GM23338 (cell line): ENCODE data around the gene ZBTB44. TPM values are rescaled to one million over a fixed set of nuclear protein-coding genes. Genes with fewer than 3 reads are reported as not detected.

ENCODE experiments used
- ATAC-seq: fragments of 200-7000 bp; cut with Tn5 transposase; 3 replicates; pipeline ENCODE4 v1.9.1; 2020
- DNase-seq: peaks from one replicate; pipeline ENCODE4 v3.0.0-alpha.2; 2015; ENCODE audit warnings: low spot score
- H2AFZ ChIP-seq: fragments of 200-600 bp; sonication (generic); 2 replicates; pipeline ENCODE4 v1.8.0; 2016; ENCODE audit warnings: antibody characterized with exemption, mild to moderate bottlenecking, moderate library complexity
- H3F3A ChIP-seq: fragments of 200-600 bp; sonication (generic); replicated peaks from 2 replicates; pipeline ENCODE4 v1.8.0; 2017; ENCODE audit warnings: antibody characterized with exemption, mixed run types, low read depth
- H3K27ac ChIP-seq: fragments of 200-600 bp; sonication (generic); 2 replicates; pipeline ENCODE4 v1.6.1; 2016; ENCODE audit warnings: low read depth
- H3K27me3 ChIP-seq: fragments of 200-600 bp; sonication (generic); 2 replicates; pipeline ENCODE4 v1.8.0; 2016; ENCODE audit warnings: mild to moderate bottlenecking, mixed run types, moderate library complexity; ENCODE audit not compliant: insufficient read depth
- H3K36me3 ChIP-seq: fragments of 200-600 bp; sonication (generic); 2 replicates; pipeline ENCODE4 v1.8.0; 2016; ENCODE audit warnings: mild to moderate bottlenecking; ENCODE audit not compliant: insufficient read depth
- H3K4me1 ChIP-seq: fragments of 200-600 bp; sonication (generic); 2 replicates; pipeline ENCODE4 v1.8.0; 2016; ENCODE audit warnings: mild to moderate bottlenecking, moderate library complexity; ENCODE audit not compliant: insufficient read depth
- H3K4me2 ChIP-seq: fragments of 200-600 bp; sonication (generic); 2 replicates; pipeline ENCODE4 v1.7.1; 2017; ENCODE audit warnings: mixed run types
- H3K4me3 ChIP-seq: fragments of 200-600 bp; sonication (generic); 2 replicates; pipeline ENCODE4 v1.6.1; 2016; ENCODE audit warnings: mixed run types
- H3K79me2 ChIP-seq: fragments of 200-600 bp; sonication (generic); replicated peaks from 2 replicates; pipeline ENCODE4 v1.8.0; 2017; ENCODE audit warnings: mild to moderate bottlenecking; ENCODE audit not compliant: insufficient read depth
- H3K9me2 ChIP-seq: fragments of 200-600 bp; sonication (generic); 2 replicates; pipeline ENCODE4 v1.8.0; 2017; ENCODE audit not compliant: insufficient read depth
- H4K20me1 ChIP-seq: fragments of 200-600 bp; sonication (generic); replicated peaks from 2 replicates; pipeline ENCODE4 v1.8.0; 2017; ENCODE audit warnings: mild to moderate bottlenecking; ENCODE audit not compliant: insufficient read depth
- H3K27ac Mint-ChIP-seq: 2 replicates; pipeline ENCODE4 v1.8.0; 2020; ENCODE audit warnings: inconsistent platforms, mild to moderate bottlenecking, moderate library complexity, mixed read lengths
- H3K27me3 Mint-ChIP-seq: 3 replicates; pipeline ENCODE4 v1.8.0; 2022; ENCODE audit warnings: low read depth, mild to moderate bottlenecking, moderate library complexity, mixed read lengths, inconsistent platforms; ENCODE audit not compliant: insufficient read depth, poor library complexity
- H3K36me3 Mint-ChIP-seq: 3 replicates; pipeline ENCODE4 v1.8.0; 2021; ENCODE audit warnings: low read depth, mild to moderate bottlenecking, inconsistent platforms, moderate library complexity, mixed read lengths
- H3K4me1 Mint-ChIP-seq: 3 replicates; pipeline ENCODE4 v1.8.0; 2020; ENCODE audit warnings: mild to moderate bottlenecking, inconsistent platforms, mixed read lengths
- H3K4me3 Mint-ChIP-seq: 3 replicates; pipeline ENCODE4 v1.8.0; 2021; ENCODE audit warnings: moderate library complexity, mild to moderate bottlenecking, inconsistent platforms, mixed read lengths
- H3K9me3 Mint-ChIP-seq: 3 replicates; pipeline ENCODE4 v1.8.0; 2020; ENCODE audit warnings: moderate library complexity, mild to moderate bottlenecking, inconsistent platforms, mixed read lengths
- CREB1 ChIP-seq: fragments of 250-450 bp; sonication (Bioruptor Pico); IDR thresholded peaks from 2 replicates; pipeline ENCODE4 v1.5.0; 2020; ENCODE audit warnings: low read depth, mild to moderate bottlenecking, moderate library complexity
- EZH2 ChIP-seq: fragments of 200-600 bp; sonication (generic); IDR thresholded peaks from one replicate; pipeline ENCODE4 v1.8.0; 2017; ENCODE audit warnings: antibody characterized with exemption, mild to moderate bottlenecking, low read depth; ENCODE audit not compliant: unreplicated experiment
- EZH2phosphoT487 ChIP-seq: fragments of 200-600 bp; sonication (generic); IDR thresholded peaks from one replicate; pipeline ENCODE4 v1.8.1; 2018; ENCODE audit warnings: antibody characterized with exemption; ENCODE audit not compliant: unreplicated experiment
- JUNB ChIP-seq: IDR thresholded peaks from one replicate; pipeline ENCODE4 v1.6.1; 2016; ENCODE audit warnings: antibody characterized with exemption; ENCODE audit not compliant: unreplicated experiment
- REST ChIP-seq: IDR thresholded peaks from one replicate; pipeline ENCODE4 v1.6.1; 2018; ENCODE audit warnings: antibody characterized with exemption; ENCODE audit not compliant: unreplicated experiment
- STAT1 ChIP-seq: IDR thresholded peaks from one replicate; pipeline ENCODE4 v1.6.1; 2016; ENCODE audit warnings: antibody characterized with exemption; ENCODE audit not compliant: unreplicated experiment
- ZNF114 ChIP-seq: fragments of 250-450 bp; sonication (Bioruptor Pico); IDR thresholded peaks from 2 replicates; pipeline ENCODE4 v1.5.0; 2020; ENCODE audit warnings: mild to moderate bottlenecking, moderate library complexity
- ZNF462 ChIP-seq: fragments of 250-450 bp; sonication (Bioruptor Pico); IDR thresholded peaks from 2 replicates; pipeline ENCODE4 v1.5.0; 2020; ENCODE audit warnings: mild to moderate bottlenecking, moderate library complexity
- polyA plus RNA-seq: library from polyadenylated mRNA; unstranded; fragments of >200 nt; fragmentation: Nextera tagmentation; extraction: Ambion mirVana; gene quantifications from 2 replicates; pipeline ENCODE4 v1.2.1, GENCODE V29; 2016
- total RNA-seq: library from RNA; depleted of rRNA; stranded (reverse); fragments of >200 nt; shearing (Covaris generic); gene quantifications from 2 replicates; pipeline ENCODE4 v1.2.3, GENCODE V29; 2014
- TF ChIP-seq, protein P1 (sequence below), 2 experiments: fragments of 200-600 bp in 1 of 2; sonication (generic) in 1 of 2; conservative IDR thresholded peaks; 2 replicates each; pipeline versions ENCODE4 v1.5.1 to v1.6.1; 2016 to 2017; ENCODE audit warnings: antibody characterized with exemption in 2 of 2, low read depth in 2 of 2, mild to moderate bottlenecking in 2 of 2, moderate library complexity in 1 of 2

Gene ZBTB44
- total and polyA plus RNA-seq, 2 experiments from 2014 or later: 61.2 to 102 TPM

GRCh38 chr11:130358398-130358797 is 43.7 kb upstream of the ZBTB44 start:
- no peaks in the 10 kb centered on the region for H3K4me1 Mint-ChIP-seq
- no peak overlapping the region for H3K27ac Mint-ChIP-seq
- Histone ChIP-seq H3K4me1 (peaks cover 7% of the 10 kb centered on the region; the same call in 1 of the 2 replicates), H3K27me3 (no peaks in the 10 kb centered on the region), H3K27ac (no peak overlapping the region), H3K9me2 (no peaks in the 10 kb centered on the region), H3K4me2 (no peak overlapping the region), H3K36me3 (no peaks in the 10 kb centered on the region; the same call in 1 of the 2 replicates), H2AFZ (no peak overlapping the region), H4K20me1 (no peaks in the 10 kb centered on the region), H3K79me2 (no peaks in the 10 kb centered on the region), H3F3A (no peaks in the 10 kb centered on the region), H3K4me3 (no peak overlapping the region)
- no peak for TF ChIP-seq ZNF114 (CRISPR knock-in tag)
- TF ChIP-seq ZNF462: no peak
- TF ChIP-seq, protein P1, sequence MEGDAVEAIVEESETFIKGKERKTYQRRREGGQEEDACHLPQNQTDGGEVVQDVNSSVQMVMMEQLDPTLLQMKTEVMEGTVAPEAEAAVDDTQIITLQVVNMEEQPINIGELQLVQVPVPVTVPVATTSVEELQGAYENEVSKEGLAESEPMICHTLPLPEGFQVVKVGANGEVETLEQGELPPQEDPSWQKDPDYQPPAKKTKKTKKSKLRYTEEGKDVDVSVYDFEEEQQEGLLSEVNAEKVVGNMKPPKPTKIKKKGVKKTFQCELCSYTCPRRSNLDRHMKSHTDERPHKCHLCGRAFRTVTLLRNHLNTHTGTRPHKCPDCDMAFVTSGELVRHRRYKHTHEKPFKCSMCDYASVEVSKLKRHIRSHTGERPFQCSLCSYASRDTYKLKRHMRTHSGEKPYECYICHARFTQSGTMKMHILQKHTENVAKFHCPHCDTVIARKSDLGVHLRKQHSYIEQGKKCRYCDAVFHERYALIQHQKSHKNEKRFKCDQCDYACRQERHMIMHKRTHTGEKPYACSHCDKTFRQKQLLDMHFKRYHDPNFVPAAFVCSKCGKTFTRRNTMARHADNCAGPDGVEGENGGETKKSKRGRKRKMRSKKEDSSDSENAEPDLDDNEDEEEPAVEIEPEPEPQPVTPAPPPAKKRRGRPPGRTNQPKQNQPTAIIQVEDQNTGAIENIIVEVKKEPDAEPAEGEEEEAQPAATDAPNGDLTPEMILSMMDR (conservative IDR thresholded peaks at IDR 0.05; ENCODE audit: low read depth in 2 of 2): no peak
- TF ChIP-seq STAT1: no peak
- TF ChIP-seq REST: no peak
- TF ChIP-seq EZH2phosphoT487: no peak
- no peak for TF ChIP-seq CREB1 (CRISPR knock-in tag)
- no peak for TF ChIP-seq EZH2
- TF ChIP-seq JUNB: no peak
- no peak for DNase-seq
- H3K27me3 Mint-ChIP-seq: peaks cover 2% of the 10 kb centered on the region
- H3K9me3 Mint-ChIP-seq: peaks cover 58% of the 10 kb centered on the region
- no peak overlapping the region for H3K4me3 Mint-ChIP-seq
- ATAC-seq: no peak
- H3K36me3 Mint-ChIP-seq: peaks cover 44% of the 10 kb centered on the region
